Endothelial cell of umbilical vein (primary cell): ENCODE measurements around the gene ZFR. TPM values are rescaled to one million over a fixed set of nuclear protein-coding genes. Genes with fewer than 3 reads are reported as not detected.

Source experiments
- BruUV-seq: library from RNA; stranded (reverse); fragments of 400-500 nt; replicated peaks from 2 replicates; lab custom pipeline; 2021; lab: Mats Ljungman, UMichigan
- CTCF ChIA-PET: fragments of 300-600, 350-600 bp; sonication (Branson Sonifier 250); formaldehyde crosslinking; loops from one replicate; lab custom pipeline; 2021; ENCODE audit warnings: antibody characterized with exemption, inconsistent platforms; lab: Charles Lee
- POLR2A ChIA-PET: fragments of 300-600, 350-600 bp; sonication (Branson Sonifier 250); formaldehyde crosslinking; loops from one replicate; lab custom pipeline; 2021; ENCODE audit warnings: antibody characterized with exemption, inconsistent platforms; lab: Charles Lee
- DNase-seq: peaks from one replicate; pipeline ENCODE4 v3.0.0-alpha.2; 2011; ENCODE audit warnings: low read depth, low spot score
- FAIRE-seq: peaks from 2 replicates; lab custom pipeline; 2011; peaks lifted over from hg19 to GRCh38; lab: Jason Lieb, UNC
- H2AFZ ChIP-seq: 2 replicates; pipeline ENCODE4 v1.6.0; 2012; ENCODE audit warnings: low read depth, low read length, control low read depth, inconsistent platforms
- H3K27ac ChIP-seq: 2 replicates; pipeline ENCODE4 v1.5.1; 2011; ENCODE audit warnings: low read depth, mild to moderate bottlenecking, control low read depth, low read length, moderate library complexity; ENCODE audit not compliant: insufficient read depth
- H3K27me3 ChIP-seq, 2 experiments: 2 replicates each; pipeline versions ENCODE4 v1.6.0 to v1.6.1; 2011; ENCODE audit warnings: low read length in 2 of 2, mixed read lengths in 1 of 2; ENCODE audit not compliant: control insufficient read depth in 2 of 2, insufficient read depth in 2 of 2
- H3K36me3 ChIP-seq, 2 experiments: 2 replicates in 1 of 2; 3 replicates in 1 of 2; pipeline ENCODE4 v1.5.1; 2011; ENCODE audit warnings: low read length in 2 of 2, mild to moderate bottlenecking in 1 of 2, moderate library complexity in 1 of 2; ENCODE audit not compliant: control insufficient read depth in 2 of 2, insufficient read depth in 2 of 2; ENCODE audit errors: extremely low read depth in 1 of 2
- H3K4me1 ChIP-seq: 3 replicates; pipeline ENCODE4 v1.5.1; 2011; ENCODE audit warnings: mild to moderate bottlenecking, low read length; ENCODE audit not compliant: control insufficient read depth, insufficient read depth; ENCODE audit errors: extremely low read depth
- H3K4me2 ChIP-seq: 2 replicates; pipeline ENCODE4 v1.6.1; 2011; ENCODE audit warnings: low read length, control low read depth, mixed read lengths; ENCODE audit not compliant: insufficient read depth
- H3K4me3 ChIP-seq, 3 experiments: fragments of 200-600 bp in 1 of 3; sonication (generic), shearing (Covaris generic) in 1 of 3; replicated peaks in 1 of 3; 2 replicates each; pipeline ENCODE4 v1.5.1; 2011 to 2016; ENCODE audit warnings: control low read depth in 3 of 3, low read length in 3 of 3, mild to moderate bottlenecking in 2 of 3, inconsistent platforms in 1 of 3, low read depth in 1 of 3, moderate library complexity in 1 of 3; ENCODE audit not compliant: insufficient read depth in 1 of 3
- H3K79me2 ChIP-seq: 2 replicates; pipeline ENCODE4 v1.6.0; 2012; ENCODE audit warnings: low read length, inconsistent platforms; ENCODE audit not compliant: control insufficient read depth, insufficient read depth
- H3K9ac ChIP-seq: replicated peaks from 2 replicates; pipeline ENCODE3; 2011; ENCODE audit warnings: low read length, control low read depth; ENCODE audit not compliant: insufficient read depth; ENCODE audit errors: extremely low read depth
- H3K9me1 ChIP-seq: replicated peaks from 3 replicates; pipeline ENCODE4 v1.6.0; 2011; ENCODE audit warnings: mild to moderate bottlenecking, low read length; ENCODE audit not compliant: control insufficient read depth, insufficient read depth; ENCODE audit errors: extremely low read depth
- H3K9me3 ChIP-seq: replicated peaks from 2 replicates; pipeline ENCODE4 v1.5.1; 2012; ENCODE audit warnings: low read length, inconsistent platforms; ENCODE audit not compliant: control insufficient read depth, insufficient read depth
- H4K20me1 ChIP-seq: replicated peaks from 2 replicates; pipeline ENCODE3; 2011; ENCODE audit warnings: mild to moderate bottlenecking, low read length; ENCODE audit not compliant: control insufficient read depth, insufficient read depth; ENCODE audit errors: extremely low read depth
- CTCF ChIP-seq, 2 donors: IDR thresholded peaks; 1 replicate in 1 of 2; 2 replicates in 1 of 2; pipeline ENCODE4 v1.5.1; 2011; ENCODE audit warnings: low read length in 2 of 2, mild to moderate bottlenecking in 2 of 2, moderate library complexity in 2 of 2, control low read depth in 1 of 2, inconsistent platforms in 1 of 2, low read depth in 1 of 2; ENCODE audit not compliant: insufficient read depth in 1 of 2; ENCODE audit errors: extremely low read depth in 1 of 2
- EZH2 ChIP-seq: IDR thresholded peaks from 2 replicates; pipeline ENCODE4 v1.6.1; 2012; ENCODE audit warnings: borderline replicate concordance, low read depth, mild to moderate bottlenecking, moderate library complexity, low read length, inconsistent platforms; ENCODE audit not compliant: severe bottlenecking
- FOS ChIP-seq: IDR thresholded peaks from 2 replicates; pipeline ENCODE4 v1.6.1; 2011; ENCODE audit warnings: mild to moderate bottlenecking, low read length, moderate library complexity, borderline replicate concordance; ENCODE audit not compliant: insufficient read depth
- GATA2 ChIP-seq: IDR thresholded peaks from 2 replicates; pipeline ENCODE4 v1.7.0; 2011; ENCODE audit warnings: low read depth, mild to moderate bottlenecking, moderate library complexity, mixed read lengths, low read length; ENCODE audit not compliant: insufficient read length, insufficient read depth
- JUN ChIP-seq: IDR thresholded peaks from 2 replicates; pipeline ENCODE4 v1.6.1; 2011; ENCODE audit warnings: borderline replicate concordance, low read depth; ENCODE audit not compliant: insufficient read length, insufficient read depth
- MAX ChIP-seq: IDR thresholded peaks from 2 replicates; pipeline ENCODE4 v1.6.1; 2011; ENCODE audit not compliant: insufficient read depth, insufficient read length
- MYC ChIP-seq: IDR thresholded peaks from one replicate; pipeline ENCODE4 v1.6.1; 2011; ENCODE audit warnings: mild to moderate bottlenecking, low read depth, low read length
- POLR2A ChIP-seq: IDR thresholded peaks from 2 replicates; pipeline ENCODE4 v1.6.1; 2012; ENCODE audit warnings: low read depth, mild to moderate bottlenecking, control low read depth, low read length
- POLR2AphosphoS5 ChIP-seq: IDR thresholded peaks from 2 replicates; pipeline ENCODE4 v1.6.1; 2012; ENCODE audit warnings: low read depth, mild to moderate bottlenecking, control low read depth, low read length, moderate library complexity; ENCODE audit not compliant: insufficient read depth
- dilution Hi-C: fragments of 300-500 bp; cut with MboI; formaldehyde crosslinking; loops from one replicate; pipeline ENCODE4 v1.15.0; 2019; ENCODE audit warnings: low sequenced_read_pairs; ENCODE audit not compliant: extremely low pct_ligation_motif_present
- intact Hi-C: fragments of 100-400 bp; cut with micrococcal nuclease; formaldehyde crosslinking; loops from one replicate; pipeline ENCODE4 v1.10.0; 2022
- polyA plus RNA-seq, 4 experiments: library from polyadenylated mRNA; depleted of rRNA in 3 of 4; stranded (reverse) in 3 of 4; unstranded in 1 of 4; fragments of >200 nt; gene quantifications; 2 replicates each; pipeline versions ENCODE4 v1.2.1 to v1.2.3, GENCODE V29; 2011 to 2012; ENCODE audit warnings: missing spikeins in 1 of 4
- total RNA-seq: library from RNA; stranded (reverse); gene quantifications from 2 replicates; pipeline ENCODE4 v1.2.3, GENCODE V29; 2021

The ZFR gene
- total and polyA plus RNA-seq, 2 donors (not counting 3 experiments of a cell fraction or from before 2014, with no cell fraction given), result 60.1 to 79.4 TPM

- Histone ChIP-seq H4K20me1 (no peaks in the 10 kb centered on the region), H3K79me2 (no peaks in the 10 kb centered on the region), H3K36me3 (no peaks in the 10 kb centered on the region), H3K4me1 (no peaks in the 10 kb centered on the region), H3K9ac (no peak overlapping the region), H2AFZ (no peak overlapping the region), H3K4me2 (no peak overlapping the region), H3K27me3 (no peaks in the 10 kb centered on the region), H3K27ac (no peak overlapping the region), H3K4me3 (no peak overlapping the region), H3K9me3 (peaks cover 3% of the 10 kb centered on the region), H3K9me1 (no peaks in the 10 kb centered on the region)
- no peak for TF ChIP-seq FOS
- TF ChIP-seq JUN, result no peak
- no peak for TF ChIP-seq POLR2A
- TF ChIP-seq EZH2, result no peak
- no peak for TF ChIP-seq GATA2
- dilution Hi-C loops (no loop called here), intact Hi-C loops (no loop called here)
- no TSS peak for BruUV-seq
- DNase-seq (no peak), FAIRE-seq (no peak)
- ChIA-PET POLR2A (no interaction called here), CTCF (no interaction called here)
Observed at GRCh38 chr5:32342656-32343055, 101.9 kb downstream of the ZFR start.

GRCh38 chr5:32339878-32340277, 104.7 kb downstream of the ZFR start:
- TF ChIP-seq MYC (no peak), POLR2AphosphoS5 (no peak), CTCF (IDR thresholded peaks at IDR 0.05; ENCODE audit: extremely low read depth in 1 of 2, insufficient read depth in 1 of 2, low read depth in 1 of 2, low read length in 2 of 2) (no peak), POLR2A (no peak), FOS (no peak), JUN (no peak), EZH2 (no peak), MAX (no peak), GATA2 (no peak)
- BruUV-seq, result no TSS peak
- Histone ChIP-seq H2AFZ (no peak overlapping the region), H3K27ac (no peak overlapping the region), H3K4me1 (no peaks in the 10 kb centered on the region), H3K36me3 (no peaks in the 10 kb centered on the region), H4K20me1 (no peaks in the 10 kb centered on the region), H3K9ac (no peak overlapping the region), H3K4me3 (no peak overlapping the region), H3K9me3 (peaks cover 3% of the 10 kb centered on the region), H3K4me2 (no peak overlapping the region), H3K27me3 (no peaks in the 10 kb centered on the region), H3K9me1 (no peaks in the 10 kb centered on the region), H3K79me2 (no peaks in the 10 kb centered on the region)
- DNase-seq, result no peak
- intact Hi-C loops, result no loop called here
- dilution Hi-C loops, result no loop called here
- no peak for FAIRE-seq
- ChIA-PET POLR2A (no interaction called here), CTCF (interaction anchor here (1.2 kb wide), 1 partner anchor 10 kb away, joined by 4 read pairs; no protein-coding TSS in a partner anchor)
